ENCODE results near the gene DLST.

The DLST gene

GRCh38 chr14:74942608-74943007 lies 60.9 kb downstream of the DLST start:
- no peak overlapping the region for H3K27ac ChIP-seq

GRCh38 chr14:74945261-74945851 lies 63.6 kb downstream of the DLST start:
- H3K27ac ChIP-seq = no peak overlapping the region
- TF ChIP-seq ZFX (IDR thresholded peaks at IDR 0.05; ENCODE audit: borderline replicate concordance) (no peak), CTCF (IDR thresholded peaks at IDR 0.05) (peak; percentile 84)

More at GRCh38 chr14:74942608-74943007, 60.9 kb downstream of the DLST start:
- no peak for TF ChIP-seq CTCF (IDR thresholded peaks at IDR 0.05)
- no peak for TF ChIP-seq ZFX (IDR thresholded peaks at IDR 0.05; ENCODE audit: borderline replicate concordance)

- TF ChIP-seq CTCF (IDR thresholded peaks at IDR 0.05) = peak; percentile 95
- TF ChIP-seq ZFX (IDR thresholded peaks at IDR 0.05; ENCODE audit: borderline replicate concordance) = no peak
- H3K27ac ChIP-seq = no peak overlapping the region
Observed at GRCh38 chr14:74945852-74946658, 64.3 kb downstream of the DLST start.

- no peak overlapping the region for H3K27ac ChIP-seq
- TF ChIP-seq ZFX (IDR thresholded peaks at IDR 0.05; ENCODE audit: borderline replicate concordance) (no peak), CTCF (IDR thresholded peaks at IDR 0.05) (peak; percentile 69)
Observed at GRCh38 chr14:74946659-74947281, 65.1 kb downstream of the DLST start.

- H3K27ac ChIP-seq = no peak overlapping the region
Observed at GRCh38 chr14:74947353-74948227, 65.9 kb downstream of the DLST start.

More at GRCh38 chr14:74947353-74948227, 65.9 kb downstream of the DLST start:
- TF ChIP-seq CTCF (IDR thresholded peaks at IDR 0.05) = no peak
- TF ChIP-seq ZFX (IDR thresholded peaks at IDR 0.05; ENCODE audit: borderline replicate concordance) = no peak
